NCI-H1694 treated with DMSO at 0.1 percent for 48 hours (cell line): Measurements from ENCODE around the gene KRT17.

ENCODE experiments used
- DNase-seq: peaks from one replicate; lab custom pipeline; 2025; lab: John Stamatoyannopoulos, UW

The KRT17 gene

GRCh38 chr17:41571561-41572434 is 52.6 kb downstream of the KRT17 start, which contains the start of gene KRT9:
Gene KRT9 (minus strand): TSS chr17:41572059. CDS start chr17:41571992, 67 bp downstream.
- DNase-seq = no peak
